GM21723 (cell line): ENCODE results near the gene GUCD1.

ENCODE experiments used
- ATAC-seq: cut with Tn5 transposase; IDR thresholded peaks from one replicate; pipeline ENCODE4 v1.9.1; 2021; ENCODE audit warnings: mild to moderate bottlenecking, moderate library complexity; ENCODE audit not compliant: unreplicated experiment

GUCD1 gene

GRCh38 chr22:24590596-24591173, 35.7 kb upstream of the GUCD1 start:
- no peak for ATAC-seq

- no peak for ATAC-seq
Measured at GRCh38 chr22:24589518-24590030, 34.6 kb upstream of the GUCD1 start.

GRCh38 chr22:24588757-24589481, 34.0 kb upstream of the GUCD1 start:
- no peak for ATAC-seq

- ATAC-seq = no peak
Measured at GRCh38 chr22:24588381-24588756, 33.4 kb upstream of the GUCD1 start.

- ATAC-seq = no peak
Measured at GRCh38 chr22:24587948-24588347, 33.0 kb upstream of the GUCD1 start.

GRCh38 chr22:24587251-24587650, 32.3 kb upstream of the GUCD1 start:
- no peak for ATAC-seq

GRCh38 chr22:24585927-24586546, 31.1 kb upstream of the GUCD1 start:
- ATAC-seq = no peak

GRCh38 chr22:24585461-24585860, 30.5 kb upstream of the GUCD1 start:
- no peak for ATAC-seq

- ATAC-seq = no peak
Measured at GRCh38 chr22:24584871-24585411, 30.0 kb upstream of the GUCD1 start.

GRCh38 chr22:24584166-24584790, 29.3 kb upstream of the GUCD1 start:
- ATAC-seq = no peak

GRCh38 chr22:24583221-24584165, 28.6 kb upstream of the GUCD1 start:
- no peak for ATAC-seq

- ATAC-seq = no peak
Measured at GRCh38 chr22:24582056-24582814, 27.3 kb upstream of the GUCD1 start.

GRCh38 chr22:24580276-24580675, 25.3 kb upstream of the GUCD1 start:
- no peak for ATAC-seq

GRCh38 chr22:24579258-24579601, 24.3 kb upstream of the GUCD1 start:
- ATAC-seq = no peak

- ATAC-seq = no peak
Measured at GRCh38 chr22:24578355-24579257, 23.7 kb upstream of the GUCD1 start.

- no peak for ATAC-seq
Measured at GRCh38 chr22:24576778-24577177, 21.8 kb upstream of the GUCD1 start.

- ATAC-seq = no peak
Measured at GRCh38 chr22:24571266-24571665, 16.3 kb upstream of the GUCD1 start.

GRCh38 chr22:24567668-24568067, 12.7 kb upstream of the GUCD1 start:
- no peak for ATAC-seq
